IMR-90 (cell line): ENCODE measurements around the gene PNPLA2.

ENCODE experiments used
- CTCF ChIP-seq: conservative IDR thresholded peaks from 2 replicates; pipeline ENCODE4 v1.5.1; 2012; ENCODE audit warnings: mild to moderate bottlenecking, low read depth, low read length, improper control_type of control experiment
- ELK1 ChIP-seq: fragments of 150-350 bp; IDR thresholded peaks from 2 replicates; pipeline ENCODE4 v1.6.1; 2016; ENCODE audit warnings: low read depth, mild to moderate bottlenecking, low read length, moderate library complexity, borderline replicate concordance
- FOS ChIP-seq: fragments of 150-350 bp; IDR thresholded peaks from 2 replicates; pipeline ENCODE4 v1.6.1; 2016; ENCODE audit warnings: low read depth, low read length
- MAFK ChIP-seq: IDR thresholded peaks from 2 replicates; pipeline ENCODE4 v1.6.1; 2012; ENCODE audit warnings: low read depth, low read length, improper control_type of control experiment
- MAZ ChIP-seq: IDR thresholded peaks from 2 replicates; pipeline ENCODE4 v1.6.1; 2012; ENCODE audit warnings: low read depth, mild to moderate bottlenecking, low read length, improper control_type of control experiment, moderate library complexity, borderline replicate concordance
- MXI1 ChIP-seq: IDR thresholded peaks from 2 replicates; pipeline ENCODE4 v1.6.1; 2012; ENCODE audit warnings: low read depth, mild to moderate bottlenecking, low read length, moderate library complexity, borderline replicate concordance
- POLR2A ChIP-seq: IDR thresholded peaks from 2 replicates; pipeline ENCODE4 v1.6.1; 2012; ENCODE audit warnings: mild to moderate bottlenecking, low read depth, low read length
- RCOR1 ChIP-seq: IDR thresholded peaks from 2 replicates; pipeline ENCODE4 v1.6.1; 2012; ENCODE audit warnings: mild to moderate bottlenecking, low read length, improper control_type of control experiment; ENCODE audit not compliant: insufficient replicate concordance
- RFX5 ChIP-seq: IDR thresholded peaks from 2 replicates; pipeline ENCODE4 v1.8.0; 2012; ENCODE audit warnings: low read depth, mild to moderate bottlenecking, low read length, moderate library complexity

GRCh38 chr11:837990-838307 lies 19.2 kb downstream of the PNPLA2 start:
- TF ChIP-seq CTCF (no peak), MXI1 (no peak), MAZ (no peak), RFX5 (no peak), FOS (no peak), POLR2A (no peak), ELK1 (no peak), MAFK (no peak), RCOR1 (no peak)
